NT2/D1 (cell line): ENCODE data around the gene PMM1.

ENCODE experiments used
- SUZ12 ChIP-seq: IDR thresholded peaks from 2 replicates; pipeline ENCODE4 v1.6.1; 2011; ENCODE audit not compliant: insufficient read length, insufficient read depth; ENCODE audit errors: extremely low read depth
- YY1 ChIP-seq: IDR thresholded peaks from 2 replicates; pipeline ENCODE4 v1.6.1; 2011; ENCODE audit not compliant: insufficient read length, insufficient read depth
- ZNF274 ChIP-seq: IDR thresholded peaks from 2 replicates; pipeline ENCODE4 v1.6.1; 2011; ENCODE audit warnings: mild to moderate bottlenecking, low read depth, low read length

DNA sequence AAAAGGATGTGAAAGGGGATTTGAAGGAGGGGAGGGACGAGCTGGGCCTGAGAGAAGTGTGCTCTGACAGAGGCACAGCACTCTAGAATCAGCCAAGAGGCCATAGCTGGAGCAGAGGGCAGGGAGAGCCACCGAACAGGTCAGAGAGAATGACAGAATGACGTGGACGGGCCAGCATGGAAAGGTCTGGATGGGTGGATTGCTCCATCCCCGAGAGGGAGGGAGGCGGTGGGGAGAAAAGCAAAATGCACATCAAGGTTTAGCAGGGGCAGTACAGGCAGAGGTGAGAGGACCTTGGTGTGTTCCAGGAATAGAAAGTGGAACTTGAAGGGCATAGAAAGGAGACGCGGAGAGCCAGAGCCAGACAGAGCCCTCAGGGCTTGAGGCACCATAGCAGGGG, 6.9 kb downstream of the PMM1 start:
- no peak for TF ChIP-seq SUZ12
- TF ChIP-seq YY1, result no peak
- TF ChIP-seq ZNF274, result no peak
